Colonic mucosa (tissue), 4 donors: Measurements from ENCODE around the gene U2AF2. TPM values are rescaled to one million over a fixed set of nuclear protein-coding genes. Genes with fewer than 3 reads are reported as not detected.

Source experiments
- DNase-seq: peaks from one replicate; pipeline ENCODE4 v3.0.0-alpha.2; 2020
- H3K27ac ChIP-seq: fragments of 200-600 bp; one replicate; pipeline ENCODE4 v1.8.0; 2021
- H3K27me3 ChIP-seq: fragments of 200-600 bp; one replicate; pipeline ENCODE4 v1.8.0; 2021
- H3K36me3 ChIP-seq: fragments of 200-600 bp; one replicate; pipeline ENCODE4 v1.8.0; 2021
- H3K4me1 ChIP-seq: fragments of 200-600 bp; one replicate; pipeline ENCODE4 v1.8.0; 2021; ENCODE audit warnings: mild to moderate bottlenecking
- H3K4me3 ChIP-seq: fragments of 200-600 bp; one replicate; pipeline ENCODE4 v1.8.0; 2021
- H3K9ac ChIP-seq, 2 donors: one replicate each; pipeline ENCODE4 v1.7.0; 2013; ENCODE audit warnings: control low read depth in 2 of 2, low read depth in 2 of 2, low read length in 2 of 2
- H3K9me3 ChIP-seq: fragments of 200-600 bp; one replicate; pipeline ENCODE4 v1.8.0; 2021
- intact Hi-C: fragments of 100-400 bp; cut with DNase I; formaldehyde crosslinking; loops from one replicate; pipeline ENCODE4 v1.14.1; 2022
- total RNA-seq, 2 donors: library from RNA; stranded (reverse); fragmentation: NEBNext Ultra II Directional in 1 of 2; extraction: Animal tissue kit (Norgen Biotek cat#: 25700) in 1 of 2; gene quantifications; one replicate each; pipeline ENCODE4 v1.2.1, GENCODE V29; 2021
- TF ChIP-seq, protein P1 (sequence below): fragments of 200-600 bp; IDR thresholded peaks from one replicate; pipeline ENCODE4 v1.8.0; 2022; ENCODE audit warnings: antibody characterized with exemption, mild to moderate bottlenecking
- donor health status: healthy.
- donor health status: DM: no; HTN: no; CAD: no.
- donor health status: DM: no; HTN: no; CAD: no.

U2AF2 gene
- total RNA-seq, 2 donors from 2014 or later: 146 to 289 TPM

GRCh38 chr19:55699221-55699620, 44.4 kb downstream of the U2AF2 start:
- DNase-seq: no peak
- peaks cover 14% of the 10 kb centered on the region for H3K36me3 ChIP-seq
- TF ChIP-seq, protein P1, sequence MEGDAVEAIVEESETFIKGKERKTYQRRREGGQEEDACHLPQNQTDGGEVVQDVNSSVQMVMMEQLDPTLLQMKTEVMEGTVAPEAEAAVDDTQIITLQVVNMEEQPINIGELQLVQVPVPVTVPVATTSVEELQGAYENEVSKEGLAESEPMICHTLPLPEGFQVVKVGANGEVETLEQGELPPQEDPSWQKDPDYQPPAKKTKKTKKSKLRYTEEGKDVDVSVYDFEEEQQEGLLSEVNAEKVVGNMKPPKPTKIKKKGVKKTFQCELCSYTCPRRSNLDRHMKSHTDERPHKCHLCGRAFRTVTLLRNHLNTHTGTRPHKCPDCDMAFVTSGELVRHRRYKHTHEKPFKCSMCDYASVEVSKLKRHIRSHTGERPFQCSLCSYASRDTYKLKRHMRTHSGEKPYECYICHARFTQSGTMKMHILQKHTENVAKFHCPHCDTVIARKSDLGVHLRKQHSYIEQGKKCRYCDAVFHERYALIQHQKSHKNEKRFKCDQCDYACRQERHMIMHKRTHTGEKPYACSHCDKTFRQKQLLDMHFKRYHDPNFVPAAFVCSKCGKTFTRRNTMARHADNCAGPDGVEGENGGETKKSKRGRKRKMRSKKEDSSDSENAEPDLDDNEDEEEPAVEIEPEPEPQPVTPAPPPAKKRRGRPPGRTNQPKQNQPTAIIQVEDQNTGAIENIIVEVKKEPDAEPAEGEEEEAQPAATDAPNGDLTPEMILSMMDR: no peak
- no peak overlapping the region for H3K9ac ChIP-seq
- no peaks in the 10 kb centered on the region for H3K4me1 ChIP-seq
- intact Hi-C loops: no loop called here
- no peaks in the 10 kb centered on the region for H3K27me3 ChIP-seq
- H3K9me3 ChIP-seq: no peaks in the 10 kb centered on the region
- H3K4me3 ChIP-seq: no peak overlapping the region
- no peak overlapping the region for H3K27ac ChIP-seq

- Histone ChIP-seq H3K27ac (no peak overlapping the region), H3K9ac (no peak overlapping the region), H3K27me3 (no peaks in the 10 kb centered on the region), H3K36me3 (peaks cover 3% of the 10 kb centered on the region), H3K9me3 (no peaks in the 10 kb centered on the region), H3K4me1 (no peaks in the 10 kb centered on the region), H3K4me3 (no peak overlapping the region)
- intact Hi-C loops: no loop called here
- TF ChIP-seq, protein P1: no peak
- no peak for DNase-seq
Measured at GRCh38 chr19:55700813-55701212, 46.0 kb downstream of the U2AF2 start.

GRCh38 chr19:55702131-55702627, 47.3 kb downstream of the U2AF2 start:
- DNase-seq: no peak
- intact Hi-C loops: no loop called here
- H3K4me3 ChIP-seq: no peak overlapping the region
- no peaks in the 10 kb centered on the region for H3K9me3 ChIP-seq
- H3K27ac ChIP-seq: peak overlapping the region; percentile 17
- no peaks in the 10 kb centered on the region for H3K4me1 ChIP-seq
- H3K27me3 ChIP-seq: no peaks in the 10 kb centered on the region
- no peaks in the 10 kb centered on the region for H3K36me3 ChIP-seq
- no peak overlapping the region for H3K9ac ChIP-seq
- TF ChIP-seq, protein P1: no peak

GRCh38 chr19:55703790-55704215, 49.0 kb downstream of the U2AF2 start:
- no peaks in the 10 kb centered on the region for H3K36me3 ChIP-seq
- H3K9me3 ChIP-seq: no peaks in the 10 kb centered on the region
- no peak for DNase-seq
- H3K4me3 ChIP-seq: no peak overlapping the region
- no peaks in the 10 kb centered on the region for H3K4me1 ChIP-seq
- no peak overlapping the region for H3K27ac ChIP-seq
- H3K27me3 ChIP-seq: no peaks in the 10 kb centered on the region
- TF ChIP-seq, protein P1: peak; percentile 79
- intact Hi-C loops: no loop called here
- no peak overlapping the region for H3K9ac ChIP-seq

DNA sequence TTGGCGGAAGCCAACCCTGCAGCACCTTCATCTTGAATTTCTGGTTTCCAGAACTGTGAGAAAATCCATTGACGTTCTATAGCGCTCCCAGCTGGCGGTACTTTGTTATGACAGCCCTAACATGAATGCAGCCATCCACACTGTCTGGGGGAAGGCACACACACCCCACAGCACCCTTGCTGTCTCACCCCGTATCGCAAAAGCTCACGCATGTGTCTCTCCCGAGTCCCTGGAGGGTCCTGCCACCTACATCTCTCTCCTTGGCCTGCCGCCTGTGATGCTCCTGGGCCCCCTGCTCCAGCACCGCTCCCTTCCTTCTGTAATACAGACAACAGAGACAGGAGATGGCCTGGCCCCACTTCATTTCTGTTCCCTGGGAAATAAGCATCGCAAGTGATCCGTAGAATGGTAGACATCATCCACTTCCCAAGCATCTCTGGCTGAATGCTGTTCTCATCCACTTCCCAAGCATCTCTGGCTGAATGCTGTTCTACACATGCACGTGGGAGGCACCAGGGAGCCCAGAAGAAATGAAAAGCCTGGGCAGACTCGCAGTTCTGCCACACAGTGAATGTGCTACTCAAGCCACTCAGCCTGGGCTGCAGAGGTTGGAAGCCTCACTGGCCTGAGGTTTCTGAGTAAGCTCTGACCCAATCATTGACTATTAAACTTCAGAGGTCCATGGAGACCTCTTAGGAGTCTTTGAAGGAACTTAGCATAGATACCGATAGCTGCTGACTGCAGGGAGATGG, 49.8 kb downstream of the U2AF2 start:
- Histone ChIP-seq H3K27me3 (no peaks in the 10 kb centered on the region), H3K4me3 (no peak overlapping the region), H3K27ac (no peak overlapping the region), H3K9ac (no peak overlapping the region), H3K9me3 (no peaks in the 10 kb centered on the region), H3K4me1 (no peaks in the 10 kb centered on the region), H3K36me3 (no peaks in the 10 kb centered on the region)
- intact Hi-C loops: loop anchor here (5.0 kb wide), 1 partner anchor 103 kb away; no protein-coding TSS in a partner anchor
- DNase-seq: no peak
- TF ChIP-seq, protein P1: no peak
